Thyroid gland (tissue), 4 donors: Measurements from ENCODE around the gene CLCN3. TPM values are rescaled to one million over a fixed set of nuclear protein-coding genes. Genes with fewer than 3 reads are reported as not detected.

Experiments
- DNase-seq, 2 donors: peaks; one replicate each; pipeline ENCODE4 v3.0.0-alpha.2; 2019
- H3K27ac ChIP-seq, 3 donors: fragments of 200-600 bp; sonication (generic); 1 replicate in 2 of 3; 2 replicates in 1 of 3; pipeline ENCODE4 v1.5.1; 2016 to 2019; ENCODE audit warnings: mild to moderate bottlenecking in 1 of 3, moderate library complexity in 1 of 3
- H3K27me3 ChIP-seq: fragments of 200-600 bp; sonication (generic); one replicate; pipeline ENCODE4 v1.5.1; 2019
- H3K36me3 ChIP-seq, 2 donors: fragments of 200-600 bp; sonication (generic); one replicate each; pipeline ENCODE4 v1.5.1; 2016 to 2019
- H3K4me1 ChIP-seq, 2 donors: fragments of 200-600 bp; sonication (generic); one replicate each; pipeline ENCODE4 v1.5.1; 2017 to 2019
- H3K4me3 ChIP-seq, 3 donors: fragments of 200-600 bp; sonication (generic); replicated peaks in 1 of 3; 1 replicate in 2 of 3; 2 replicates in 1 of 3; pipeline ENCODE4 v1.5.1; 2016; ENCODE audit warnings: mild to moderate bottlenecking in 1 of 3
- H3K9me3 ChIP-seq: fragments of 200-600 bp; sonication (generic); one replicate; pipeline ENCODE4 v1.5.1; 2017
- POLR2A ChIP-seq, 2 donors: fragments of 450-650 bp; IDR thresholded peaks; one replicate each; pipeline ENCODE4 v1.6.1; 2017; ENCODE audit warnings: antibody characterized with exemption in 2 of 2, mild to moderate bottlenecking in 2 of 2, moderate library complexity in 1 of 2
- WGBS, 2 donors: methylation state at CpG; one replicate each; pipeline ENCODE4 v1.1.5; 2017; 5-methylcytosine and 5-hydroxymethylcytosine counted together
- intact Hi-C: fragments of 100-400 bp; cut with DNase I; formaldehyde crosslinking; loops from one replicate; pipeline ENCODE4 v1.15.1; 2023
- total RNA-seq, 4 donors: library from RNA; depleted of rRNA; stranded (reverse); fragments of >200 nt; gene quantifications; one replicate each; pipeline ENCODE4 v1.2.3, GENCODE V29; 2016
- TF ChIP-seq, protein P1 (sequence below), 6 experiments: fragments of 200-600 bp in 3 of 6; fragments of 450-650 bp in 3 of 6; sonication (generic) in 3 of 6; IDR thresholded peaks; one replicate each; pipeline ENCODE4 v1.5.1; 2016 to 2019; ENCODE audit warnings: antibody characterized with exemption in 6 of 6, mild to moderate bottlenecking in 2 of 6, inconsistent platforms in 1 of 6, moderate library complexity in 1 of 6

The CLCN3 gene
- total RNA-seq, 4 donors from 2014 or later = 43.3 to 72.4 (median 53.5) TPM

DNA sequence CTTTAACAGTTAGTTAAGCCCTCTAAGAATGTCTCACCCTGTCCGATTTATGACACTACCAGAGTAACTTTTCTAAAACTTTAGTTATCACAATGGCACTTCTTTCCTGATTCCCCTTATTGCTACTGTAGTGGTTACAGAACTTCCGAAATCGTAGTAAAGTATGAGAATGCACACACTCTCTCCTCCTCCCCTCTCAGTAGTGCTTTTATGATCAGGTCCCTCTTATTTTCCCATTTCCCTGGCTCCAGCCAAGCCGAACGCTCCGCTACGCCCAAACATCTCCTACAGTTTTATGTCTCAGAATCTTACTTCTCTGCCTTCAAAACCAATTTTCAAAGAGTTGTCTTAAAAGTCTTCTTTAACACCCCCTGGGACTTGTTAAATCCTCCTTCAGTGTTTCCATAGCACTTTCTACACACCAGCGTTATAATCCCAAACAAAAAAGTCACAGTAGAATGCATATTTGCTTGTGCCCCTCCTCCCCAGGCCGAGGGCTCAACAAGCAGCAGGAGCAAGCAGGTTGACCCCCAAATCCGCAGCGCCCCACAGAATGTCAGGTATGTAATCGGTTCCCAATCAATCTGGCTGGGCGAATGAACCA lies 136.7 kb downstream of the CLCN3 start:
- intact Hi-C loops = loop anchor here (5.0 kb wide), 1 partner anchor 135 kb away; the partner anchor contains the start of gene CLCN3
- WGBS, 2 donors = 4% methylated on average over 13 of the region's 13 CpGs
- DNase-seq = no peak

DNA sequence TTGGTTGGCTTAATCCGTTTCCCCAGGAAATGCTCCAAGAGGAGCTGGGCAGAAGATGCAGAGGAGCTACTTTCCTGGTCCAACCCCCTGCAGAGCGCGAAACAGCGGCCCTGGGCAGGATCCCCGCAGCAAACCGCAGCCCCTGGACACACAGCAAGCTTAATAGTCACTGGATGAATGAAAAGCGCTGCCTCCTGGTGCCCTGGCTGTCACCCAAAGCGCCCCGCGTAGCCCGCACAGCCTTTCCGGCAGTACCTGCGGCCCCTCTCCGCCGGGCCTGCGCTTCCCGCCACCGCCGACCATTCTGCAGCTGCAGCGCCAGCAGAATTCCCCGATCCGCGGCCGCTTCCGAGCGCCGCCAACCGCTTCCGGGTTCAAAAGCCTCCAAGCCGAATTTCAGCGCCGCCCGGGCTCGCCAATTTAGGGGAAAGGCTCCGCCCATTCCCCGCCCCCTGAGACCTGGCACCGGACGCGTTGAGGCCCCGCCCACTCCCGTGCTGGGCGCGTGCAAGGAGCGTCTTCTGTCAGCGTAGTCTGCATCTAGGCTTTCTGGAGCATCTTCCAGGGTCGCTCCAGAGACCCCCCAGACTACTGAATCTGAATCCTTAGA lies 137.3 kb downstream of the CLCN3 start, which contains the start of gene HPF1:
Gene HPF1 (minus strand): TSS at position 370 of the 610 bp plus-strand sequence. CDS start 67 bp downstream, at position 303.
- H3K9me3 ChIP-seq = no peaks in the 10 kb centered on the region
- peak; percentile 90 to 92 for DNase-seq
- no peaks in the 10 kb centered on the region for H3K36me3 ChIP-seq
- H3K27me3 ChIP-seq = no peaks in the 10 kb centered on the region
- TF ChIP-seq, protein P1, sequence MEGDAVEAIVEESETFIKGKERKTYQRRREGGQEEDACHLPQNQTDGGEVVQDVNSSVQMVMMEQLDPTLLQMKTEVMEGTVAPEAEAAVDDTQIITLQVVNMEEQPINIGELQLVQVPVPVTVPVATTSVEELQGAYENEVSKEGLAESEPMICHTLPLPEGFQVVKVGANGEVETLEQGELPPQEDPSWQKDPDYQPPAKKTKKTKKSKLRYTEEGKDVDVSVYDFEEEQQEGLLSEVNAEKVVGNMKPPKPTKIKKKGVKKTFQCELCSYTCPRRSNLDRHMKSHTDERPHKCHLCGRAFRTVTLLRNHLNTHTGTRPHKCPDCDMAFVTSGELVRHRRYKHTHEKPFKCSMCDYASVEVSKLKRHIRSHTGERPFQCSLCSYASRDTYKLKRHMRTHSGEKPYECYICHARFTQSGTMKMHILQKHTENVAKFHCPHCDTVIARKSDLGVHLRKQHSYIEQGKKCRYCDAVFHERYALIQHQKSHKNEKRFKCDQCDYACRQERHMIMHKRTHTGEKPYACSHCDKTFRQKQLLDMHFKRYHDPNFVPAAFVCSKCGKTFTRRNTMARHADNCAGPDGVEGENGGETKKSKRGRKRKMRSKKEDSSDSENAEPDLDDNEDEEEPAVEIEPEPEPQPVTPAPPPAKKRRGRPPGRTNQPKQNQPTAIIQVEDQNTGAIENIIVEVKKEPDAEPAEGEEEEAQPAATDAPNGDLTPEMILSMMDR (IDR thresholded peaks at IDR 0.05) = no peak
- peak in 1 of 2 donors; percentile 71 for TF ChIP-seq POLR2A (IDR thresholded peaks at IDR 0.05)
- peaks cover 11 to 12% of the 10 kb centered on the region in 2 donors for H3K4me1 ChIP-seq
- intact Hi-C loops = loop anchor here (5.0 kb wide), 1 partner anchor 135 kb away; the partner anchor contains the start of gene CLCN3
- H3K27ac ChIP-seq = peak within 1 kb of the TSS in 2 of 3 donors; percentile 31 to 48
- 0 to 1% methylated on average over 31 to 46 of the region's 46 CpGs for WGBS, 2 donors
- peak within 1 kb of the TSS; percentile 13 to 75 (median 56) for H3K4me3 ChIP-seq

More for the DNA sequence above, 136.7 kb downstream of the CLCN3 start:
- Histone ChIP-seq H3K9me3 (no peaks in the 10 kb centered on the region), H3K27me3 (no peaks in the 10 kb centered on the region), H3K36me3 (no peaks in the 10 kb centered on the region), H3K4me1 (peaks cover 11 to 12% of the 10 kb centered on the region in 2 donors), H3K27ac (peak overlapping the region in 2 of 3 donors; percentile 31 to 48), H3K4me3 (peak overlapping the region; percentile 13 to 75 (median 56))
- TF ChIP-seq POLR2A (IDR thresholded peaks at IDR 0.05) = no peak
- TF ChIP-seq, protein P1 (IDR thresholded peaks at IDR 0.05) = no peak

DNA sequence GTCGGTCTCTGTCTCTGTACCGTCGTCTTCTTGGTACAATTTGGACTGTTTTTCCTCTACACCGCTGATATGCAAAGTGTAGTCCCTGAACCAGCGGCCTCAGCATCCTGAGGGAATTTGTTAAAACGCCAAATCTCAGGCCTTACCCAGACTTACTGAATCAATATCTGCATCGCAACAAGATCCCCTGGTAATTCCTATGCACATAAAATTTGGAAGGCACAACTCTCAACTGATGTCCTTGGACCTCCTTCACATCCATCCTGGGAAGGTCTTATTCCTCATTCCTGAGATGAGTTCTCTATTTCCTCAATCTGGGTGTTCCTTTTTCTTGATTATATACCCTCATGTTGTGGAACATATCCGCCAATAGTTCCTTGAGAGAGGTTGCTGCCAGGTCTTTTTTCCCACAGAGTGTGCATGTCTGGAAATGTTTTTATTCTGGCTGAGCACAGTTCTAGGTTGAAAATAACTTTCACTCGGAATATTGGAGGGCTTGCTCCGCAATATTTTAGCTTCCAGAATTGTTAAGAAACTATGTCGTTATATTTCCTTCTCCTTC lies 138.1 kb downstream of the CLCN3 start:
- intact Hi-C loops = loop anchor here (5.0 kb wide), 1 partner anchor 136 kb away; the partner anchor contains the start of gene CLCN3
- WGBS, 2 donors = 62 to 65% methylated on average over 11 of the region's 11 CpGs
- H3K27ac ChIP-seq = no peak overlapping the region
- peaks cover 11 to 12% of the 10 kb centered on the region in 2 donors for H3K4me1 ChIP-seq
- no peaks in the 10 kb centered on the region for H3K36me3 ChIP-seq
- H3K9me3 ChIP-seq = no peaks in the 10 kb centered on the region
- no peaks in the 10 kb centered on the region for H3K27me3 ChIP-seq
- no peak overlapping the region for H3K4me3 ChIP-seq
- TF ChIP-seq, protein P1 (IDR thresholded peaks at IDR 0.05) = no peak
- no peak for TF ChIP-seq POLR2A (IDR thresholded peaks at IDR 0.05)
- no peak for DNase-seq

DNA sequence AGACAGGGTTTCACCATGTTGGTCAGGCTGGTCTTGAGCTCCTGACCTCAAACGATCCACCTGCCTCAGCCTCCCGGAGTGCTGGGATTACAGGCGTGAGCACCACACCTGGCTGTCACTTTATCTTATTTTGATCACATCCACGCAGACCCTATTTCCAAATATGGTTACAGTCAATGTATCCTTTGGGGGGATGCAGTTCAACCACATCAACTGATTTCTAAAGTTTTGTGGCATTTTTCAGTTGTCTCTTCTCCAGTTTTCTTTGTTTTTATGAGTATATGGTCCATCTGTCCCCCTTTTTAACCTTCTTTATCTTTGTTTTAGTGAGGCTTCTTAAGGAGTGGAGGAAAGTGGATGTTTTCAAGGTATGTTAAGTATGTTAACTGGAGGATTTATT lies 141.5 kb downstream of the CLCN3 start:
- DNase-seq = no peak
- intact Hi-C loops = no loop called here
- TF ChIP-seq POLR2A (IDR thresholded peaks at IDR 0.05) = no peak
- TF ChIP-seq, protein P1 (IDR thresholded peaks at IDR 0.05) = no peak
- no peaks in the 10 kb centered on the region for H3K27me3 ChIP-seq
- H3K9me3 ChIP-seq = no peaks in the 10 kb centered on the region
- no peak overlapping the region for H3K4me3 ChIP-seq
- peaks cover 2 to 4% of the 10 kb centered on the region in 2 donors for H3K4me1 ChIP-seq
- WGBS, 2 donors = 60 to 67% methylated on average over 4 of the region's 4 CpGs
- no peak overlapping the region for H3K27ac ChIP-seq
- no peaks in the 10 kb centered on the region for H3K36me3 ChIP-seq
